T-helper 22 cell (primary cell): ENCODE measurements around the gene MIA2.
"Not testable (repeated sequence)": the region's sequence is repeated elsewhere in the genome, so short reads cannot be mapped to it uniquely, and the experiment has no call there.

Experiments
- DNase-seq: peaks from one replicate; pipeline ENCODE4 v3.0.0-alpha.2; 2020; ENCODE audit warnings: low read depth

MIA2 gene

GRCh38 chr14:39267608-39268005 is 33.9 kb downstream of the MIA2 start:
- no peak for DNase-seq

- DNase-seq, result no peak
These were observed 34.7 kb downstream of the MIA2 start for GRCh38 chr14:39268393-39268792.

GRCh38 chr14:39272918-39273317 is 39.2 kb downstream of the MIA2 start:
- DNase-seq, result no peak

- no peak for DNase-seq
These were observed 41.7 kb downstream of the MIA2 start for GRCh38 chr14:39275395-39275794.

- no peak for DNase-seq
These were observed 42.3 kb downstream of the MIA2 start for GRCh38 chr14:39276005-39276404.

GRCh38 chr14:39276579-39277114 is 42.9 kb downstream of the MIA2 start:
- DNase-seq, result no peak

GRCh38 chr14:39279515-39279914 is 45.8 kb downstream of the MIA2 start:
- DNase-seq, result no peak

GRCh38 chr14:39280678-39281077 is 47.0 kb downstream of the MIA2 start:
- DNase-seq, result not testable (repeated sequence)

GRCh38 chr14:39289523-39289922 is 55.8 kb downstream of the MIA2 start:
- no peak for DNase-seq

GRCh38 chr14:39291701-39292100 is 58.0 kb downstream of the MIA2 start:
- DNase-seq, result no peak

- no peak for DNase-seq
These were observed 59.9 kb downstream of the MIA2 start for GRCh38 chr14:39293629-39294028.

GRCh38 chr14:39300389-39300788 is 66.7 kb downstream of the MIA2 start:
- not testable (repeated sequence) for DNase-seq

GRCh38 chr14:39302124-39302810 is 68.6 kb downstream of the MIA2 start:
- no peak for DNase-seq

GRCh38 chr14:39303115-39303514 is 69.4 kb downstream of the MIA2 start:
- no peak for DNase-seq

- no peak for DNase-seq
These were observed 74.1 kb downstream of the MIA2 start for GRCh38 chr14:39307815-39308214.

- DNase-seq, result no peak
These were observed 76.3 kb downstream of the MIA2 start for GRCh38 chr14:39310051-39310450.

GRCh38 chr14:39315859-39316444 is 82.2 kb downstream of the MIA2 start:
- DNase-seq, result no peak

- DNase-seq, result no peak
These were observed 83.3 kb downstream of the MIA2 start for GRCh38 chr14:39316830-39317553.

GRCh38 chr14:39318574-39318973 is 84.9 kb downstream of the MIA2 start:
- no peak for DNase-seq

GRCh38 chr14:39319381-39319780 is 85.7 kb downstream of the MIA2 start:
- no peak for DNase-seq

GRCh38 chr14:39320318-39320717 is 86.6 kb downstream of the MIA2 start:
- DNase-seq, result no peak

- no peak for DNase-seq
These were observed 89.1 kb downstream of the MIA2 start for GRCh38 chr14:39322807-39323206.

GRCh38 chr14:39324097-39324496 is 90.4 kb downstream of the MIA2 start:
- DNase-seq, result no peak
